ENCODE results near the gene MACO1. TPM values are rescaled to one million over a fixed set of nuclear protein-coding genes. Genes with fewer than 3 reads are reported as not detected.

MACO1 gene
- total and polyA plus RNA-seq, 2 of the 13 experiments (the other 11 are each of a cell fraction or from before 2014, with no cell fraction given) = 9.7 to 17.0 TPM

GRCh38 chr1:25474439-25475047 is 43.8 kb downstream of the MACO1 start:
- DNase-seq (ENCODE audit: low spot score) (no peak), FAIRE-seq (no peak), ATAC-seq (no peak)
- BruUV-seq (replicated peaks) = no TSS peak
- POLR2A ChIA-PET = no interaction called here
- H3K27ac ChIP-seq (ENCODE audit: extremely low read length, insufficient read depth, low read length) = no peak overlapping the region
- in situ Hi-C loops (cut with HindIII; ENCODE audit: extremely low pct_ligation_motif_present, low pct_unique_long_range_greater_than_20kb) = no loop called here
- H3K36me3 ChIP-seq (replicated peaks in 1 of 2; ENCODE audit: control insufficient read depth in 1 of 2, insufficient read depth in 2 of 2, low read length in 2 of 2) = 0 out of 5 replicates have a peak, but pooled peaks cover 1 to 2% of the 10 kb centered on the region in 2 experiments
- no peak overlapping the region for H3K4me3 ChIP-seq (replicated peaks in 1 of 3; ENCODE audit: insufficient read depth in 1 of 3, low read depth in 2 of 3, low read length in 3 of 3)
- H3K79me2 ChIP-seq (ENCODE audit: insufficient read depth, low read length) = no peaks in the 10 kb centered on the region
- H3K9me3 ChIP-seq (ENCODE audit: low read length) = no peaks in the 10 kb centered on the region
- no peak overlapping the region for H3K4me2 ChIP-seq (ENCODE audit: low read depth, low read length)
- H3K9ac ChIP-seq (ENCODE audit: insufficient read depth, low read depth, low read length) = no peak overlapping the region
- no peaks in the 10 kb centered on the region for H4K20me1 ChIP-seq (ENCODE audit: insufficient read depth, low read length)
- H2AFZ ChIP-seq (ENCODE audit: low read length) = no peak overlapping the region
- TF ChIP-seq ZNF101 (CRISPR knock-in tag; IDR thresholded peaks at IDR 0.05; ENCODE audit: borderline replicate concordance, low read depth) (no peak), PITX1 (CRISPR knock-in tag; IDR thresholded peaks at IDR 0.05) (no peak), SMARCE1 (IDR thresholded peaks at IDR 0.05; ENCODE audit: borderline replicate concordance) (no peak), TOPORS (CRISPR knock-in tag; IDR thresholded peaks at IDR 0.05) (no peak)
- no peaks in the 10 kb centered on the region for H3K27me3 ChIP-seq (ENCODE audit: control insufficient read depth in 1 of 2, insufficient read depth in 2 of 2, low read length in 2 of 2)
- CTCF ChIA-PET (ENCODE audit: low intra/inter-chr PET ratio, low total read pairs) = no interaction called here
- intact Hi-C loops (cut with micrococcal nuclease; ENCODE audit: unreplicated experiment) = no loop called here
- WGBS (ENCODE audit: low lambda C conversion rate) = 89% methylated on average over 5 of the region's 5 CpGs
- peaks cover 6% of the 10 kb centered on the region; the same call in 1 of the 2 replicates for H3K4me1 ChIP-seq (ENCODE audit: insufficient read depth, low read length)

GRCh38 chr1:25476186-25477097 is 45.7 kb downstream of the MACO1 start:
- no peak overlapping the region for H3K4me2 ChIP-seq (ENCODE audit: low read depth, low read length)
- H3K9me3 ChIP-seq (ENCODE audit: low read length) = no peaks in the 10 kb centered on the region
- H4K20me1 ChIP-seq (ENCODE audit: insufficient read depth, low read length) = no peaks in the 10 kb centered on the region
- H2AFZ ChIP-seq (ENCODE audit: low read length) = no peak overlapping the region
- 0 out of 5 replicates have a peak, but pooled peaks cover 1 to 3% of the 10 kb centered on the region in 2 experiments for H3K36me3 ChIP-seq (replicated peaks in 1 of 2; ENCODE audit: control insufficient read depth in 1 of 2, insufficient read depth in 2 of 2, low read length in 2 of 2)
- no peak overlapping the region for H3K27ac ChIP-seq (ENCODE audit: extremely low read length, insufficient read depth, low read length)
- 100% methylated on average over 2 of the region's 2 CpGs for WGBS (ENCODE audit: low lambda C conversion rate)
- no peak for DNase-seq (ENCODE audit: low spot score)
- CTCF ChIA-PET (ENCODE audit: low intra/inter-chr PET ratio, low total read pairs) = no interaction called here
- POLR2A ChIA-PET = no interaction called here
- H3K4me3 ChIP-seq (replicated peaks in 1 of 3; ENCODE audit: insufficient read depth in 1 of 3, low read depth in 2 of 3, low read length in 3 of 3) = no peak overlapping the region
- H3K9ac ChIP-seq (ENCODE audit: insufficient read depth, low read depth, low read length) = no peak overlapping the region
- in situ Hi-C loops (cut with HindIII; ENCODE audit: extremely low pct_ligation_motif_present, low pct_unique_long_range_greater_than_20kb) (no loop called here), intact Hi-C loops (cut with micrococcal nuclease; ENCODE audit: unreplicated experiment) (no loop called here)
- BruUV-seq (replicated peaks) = no TSS peak
- no peak for FAIRE-seq
- H3K27me3 ChIP-seq (ENCODE audit: control insufficient read depth in 1 of 2, insufficient read depth in 2 of 2, low read length in 2 of 2) = no peaks in the 10 kb centered on the region
- no peak for ATAC-seq
- no peaks in the 10 kb centered on the region for H3K79me2 ChIP-seq (ENCODE audit: insufficient read depth, low read length)
- peaks cover 6% of the 10 kb centered on the region; the same call in 1 of the 2 replicates for H3K4me1 ChIP-seq (ENCODE audit: insufficient read depth, low read length)
- TF ChIP-seq ATF7 (IDR thresholded peaks at IDR 0.05) (no peak), ATF7 (CRISPR knock-in tag; IDR thresholded peaks at IDR 0.05) (no peak)

Measured in HepG2 (cell line).